ENCODE measurements around the gene OR2F1.

GRCh38 chr7:143988976-143989745 lies 34.5 kb downstream of the OR2F1 start:
- TF ChIP-seq POLR2AphosphoS5 (IDR thresholded peaks at IDR 0.05; ENCODE audit: low read depth, low read length) (no peak), REST (IDR thresholded peaks at IDR 0.05; ENCODE audit: insufficient read depth in 1 of 2, low read depth in 2 of 2, low read length in 2 of 2) (no peak)
